Head of caudate nucleus (tissue), 42 donors: Measurements from ENCODE around the gene FDPS.
"Not testable (repeated sequence)": the region's sequence is repeated elsewhere in the genome, so short reads cannot be mapped to it uniquely, and the experiment has no call there.

Experiments used
- DNase-seq, 42 donors: peaks; one replicate each; pipeline versions ENCODE4 v3.0.0 to v3.0.0-alpha.2; 2020 to 2021; ENCODE audit warnings: mixed read lengths in 7 of 42
- intact Hi-C: fragments of 100-400 bp; cut with DNase I; formaldehyde crosslinking; loops from one replicate; pipeline ENCODE4 v1.15.0; 2022

FDPS gene

DNA sequence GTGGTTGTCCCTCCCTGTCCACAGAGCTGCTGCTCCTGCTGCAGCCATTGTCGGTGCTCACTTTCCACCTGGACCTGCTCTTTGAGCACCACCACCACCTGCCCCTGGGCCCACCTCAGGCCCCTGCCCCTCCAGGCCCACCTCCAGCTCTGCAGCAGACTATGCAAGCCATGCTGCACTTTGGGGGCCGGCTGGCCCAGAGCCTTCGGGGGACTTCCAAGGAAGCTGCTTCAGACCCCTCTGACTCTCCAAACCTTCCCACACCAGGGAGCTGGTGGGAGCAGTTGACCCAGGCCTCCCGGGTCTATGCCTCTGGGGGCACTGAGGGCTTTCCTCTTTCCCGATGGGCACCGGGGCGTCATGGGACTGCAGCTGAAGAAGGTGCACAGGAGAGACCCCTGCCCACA is 18.0 kb downstream of the FDPS start:
- intact Hi-C loops = no loop called here
- DNase-seq = peak in 1 of 42 donors; percentile 32

GRCh38 chr1:155327981-155328380 is 19.3 kb downstream of the FDPS start:
- no peak for DNase-seq
- intact Hi-C loops = no loop called here

GRCh38 chr1:155328856-155329255 is 20.2 kb downstream of the FDPS start:
- intact Hi-C loops, DNase-seq: not testable (repeated sequence)

DNA sequence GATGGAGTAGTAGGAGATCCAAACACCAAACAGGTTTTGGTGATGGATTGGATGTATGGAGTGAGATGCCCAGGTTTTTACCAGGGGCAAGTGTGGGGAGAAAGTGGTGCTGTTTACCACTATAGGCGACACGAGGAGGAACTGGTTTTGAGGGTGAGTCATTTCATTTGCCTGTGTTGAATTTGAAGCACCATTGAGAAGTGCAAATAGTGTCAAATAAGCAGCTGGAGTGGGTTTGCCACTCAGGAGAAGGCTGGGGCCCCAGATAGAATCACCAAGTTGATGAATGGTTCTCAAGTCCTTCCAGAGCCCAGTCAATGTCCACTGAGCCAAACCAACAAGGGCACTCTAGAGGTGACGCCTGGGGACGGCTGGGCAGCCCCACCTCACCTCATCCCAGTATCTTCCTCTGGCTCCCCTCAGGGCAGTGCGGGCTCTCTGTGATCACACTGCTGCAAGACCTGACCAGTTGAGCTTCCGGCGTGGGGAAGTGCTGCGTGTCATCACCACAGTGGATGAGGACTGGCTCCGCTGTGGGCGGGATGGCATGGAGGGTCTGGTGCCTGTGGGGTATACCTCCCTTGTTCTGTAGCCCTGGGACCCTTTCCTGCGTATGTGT is 21.4 kb downstream of the FDPS start:
- no peak for DNase-seq
- intact Hi-C loops = no loop called here

GRCh38 chr1:155334962-155335361 is 26.3 kb downstream of the FDPS start:
- DNase-seq = no peak
- intact Hi-C loops = no loop called here

DNA sequence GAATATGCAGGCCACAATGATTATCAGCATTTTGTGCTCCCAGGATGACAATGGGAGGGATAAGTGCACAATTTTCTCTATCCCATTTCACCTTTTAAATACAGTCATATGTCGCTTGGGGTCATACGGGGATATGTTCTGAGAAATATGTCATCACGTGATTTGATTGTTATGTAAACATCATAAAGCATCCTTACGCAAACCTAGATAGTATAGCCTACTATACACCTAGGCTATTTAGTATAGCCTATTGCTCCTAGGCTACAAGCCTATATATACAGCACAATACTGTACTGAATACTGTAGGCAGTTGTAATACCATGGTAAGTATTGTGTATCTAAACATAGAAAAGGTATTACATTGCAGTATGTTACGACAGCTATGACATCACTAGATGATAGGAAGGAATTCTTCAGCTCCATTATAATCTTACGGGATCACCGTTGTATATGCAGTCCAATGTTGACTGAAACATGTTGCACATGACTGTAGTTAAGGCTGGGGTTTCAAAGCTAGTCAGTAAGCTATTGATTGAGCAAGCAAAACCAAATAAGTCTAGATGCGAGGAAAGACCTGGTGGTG is 30.9 kb downstream of the FDPS start:
- no peak for DNase-seq
- intact Hi-C loops = no loop called here

- intact Hi-C loops = no loop called here
- no peak for DNase-seq
Observed at GRCh38 chr1:155342842-155343241, 34.2 kb downstream of the FDPS start.

- intact Hi-C loops = no loop called here
- no peak for DNase-seq
Observed at GRCh38 chr1:155352631-155353030, 44.0 kb downstream of the FDPS start.

DNA sequence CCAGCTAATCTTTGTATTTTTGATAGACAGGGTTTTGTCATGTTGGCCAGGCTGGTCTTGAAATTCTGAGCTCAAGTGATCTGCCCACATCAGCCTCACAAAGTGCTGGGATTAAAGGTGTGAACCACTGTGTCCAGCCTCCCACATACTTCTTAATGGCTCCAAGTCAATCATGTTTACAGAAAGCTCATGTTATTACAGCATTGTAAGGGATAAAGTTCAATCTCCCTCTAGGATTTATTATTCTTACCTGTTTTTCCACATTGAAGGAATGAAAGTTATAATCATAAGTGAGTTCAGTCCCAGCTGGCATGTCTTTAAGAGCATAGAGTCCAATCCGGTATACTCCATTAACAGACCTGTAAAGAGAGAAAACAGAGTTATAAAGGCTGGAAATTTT is 51.4 kb downstream of the FDPS start:
- intact Hi-C loops = no loop called here
- no peak for DNase-seq
